GM18498 (cell line): ENCODE measurements around the gene IL4R.
A peak's percentile ranks its signal among the peaks of the same experiment; 100 is the strongest.
"Not testable (repeated sequence)": the region's sequence is repeated elsewhere in the genome, so short reads cannot be mapped to it uniquely, and the experiment has no call there.

Source experiments
- ATAC-seq: cut with Tn5 transposase; IDR thresholded peaks from one replicate; pipeline ENCODE4 v1.9.1; 2021; ENCODE audit warnings: mild to moderate bottlenecking, moderate library complexity; ENCODE audit not compliant: unreplicated experiment

IL4R gene

GRCh38 chr16:27287887-27288286 lies 25.9 kb upstream of the IL4R start:
- ATAC-seq: no peak

- ATAC-seq: not testable (repeated sequence)
Measured at GRCh38 chr16:27288313-27288712, 25.5 kb upstream of the IL4R start.

GRCh38 chr16:27289669-27290068 lies 24.1 kb upstream of the IL4R start:
- no peak for ATAC-seq

GRCh38 chr16:27290562-27290961 lies 23.2 kb upstream of the IL4R start:
- no peak for ATAC-seq

GRCh38 chr16:27291106-27291505 lies 22.7 kb upstream of the IL4R start:
- no peak for ATAC-seq

- ATAC-seq: no peak
Measured at GRCh38 chr16:27291722-27292240, 22.0 kb upstream of the IL4R start.

- no peak for ATAC-seq
Measured at GRCh38 chr16:27293343-27293742, 20.4 kb upstream of the IL4R start.

- ATAC-seq: no peak
Measured at GRCh38 chr16:27298132-27298531, 15.6 kb upstream of the IL4R start.

GRCh38 chr16:27301236-27301861 lies 12.4 kb upstream of the IL4R start:
- ATAC-seq: peak; percentile 75

GRCh38 chr16:27302126-27302525 lies 11.6 kb upstream of the IL4R start:
- no peak for ATAC-seq

GRCh38 chr16:27303256-27304100 lies 10.3 kb upstream of the IL4R start:
- no peak for ATAC-seq

- ATAC-seq: no peak
Measured at GRCh38 chr16:27304102-27304501, 9.7 kb upstream of the IL4R start.

- no peak for ATAC-seq
Measured at GRCh38 chr16:27304881-27305745, 8.7 kb upstream of the IL4R start.

- no peak for ATAC-seq
Measured at GRCh38 chr16:27305839-27306442, 7.8 kb upstream of the IL4R start.

- no peak for ATAC-seq
Measured at GRCh38 chr16:27308792-27309191, 5.0 kb upstream of the IL4R start.

GRCh38 chr16:27310576-27311447 lies 3.0 kb upstream of the IL4R start:
- ATAC-seq: no peak

- no peak for ATAC-seq
Measured at GRCh38 chr16:27311448-27311830, 2.3 kb upstream of the IL4R start.

- no peak for ATAC-seq
Measured at GRCh38 chr16:27311897-27312303, 1.9 kb upstream of the IL4R start.

GRCh38 chr16:27312580-27313421 lies 973 bp upstream of the IL4R start:
- ATAC-seq: no peak
